Measurements from ENCODE around the gene ANKRD35.
"Not testable (repeated sequence)": the region's sequence is repeated elsewhere in the genome, so short reads cannot be mapped to it uniquely, and the experiment has no call there.

The ANKRD35 gene

DNA sequence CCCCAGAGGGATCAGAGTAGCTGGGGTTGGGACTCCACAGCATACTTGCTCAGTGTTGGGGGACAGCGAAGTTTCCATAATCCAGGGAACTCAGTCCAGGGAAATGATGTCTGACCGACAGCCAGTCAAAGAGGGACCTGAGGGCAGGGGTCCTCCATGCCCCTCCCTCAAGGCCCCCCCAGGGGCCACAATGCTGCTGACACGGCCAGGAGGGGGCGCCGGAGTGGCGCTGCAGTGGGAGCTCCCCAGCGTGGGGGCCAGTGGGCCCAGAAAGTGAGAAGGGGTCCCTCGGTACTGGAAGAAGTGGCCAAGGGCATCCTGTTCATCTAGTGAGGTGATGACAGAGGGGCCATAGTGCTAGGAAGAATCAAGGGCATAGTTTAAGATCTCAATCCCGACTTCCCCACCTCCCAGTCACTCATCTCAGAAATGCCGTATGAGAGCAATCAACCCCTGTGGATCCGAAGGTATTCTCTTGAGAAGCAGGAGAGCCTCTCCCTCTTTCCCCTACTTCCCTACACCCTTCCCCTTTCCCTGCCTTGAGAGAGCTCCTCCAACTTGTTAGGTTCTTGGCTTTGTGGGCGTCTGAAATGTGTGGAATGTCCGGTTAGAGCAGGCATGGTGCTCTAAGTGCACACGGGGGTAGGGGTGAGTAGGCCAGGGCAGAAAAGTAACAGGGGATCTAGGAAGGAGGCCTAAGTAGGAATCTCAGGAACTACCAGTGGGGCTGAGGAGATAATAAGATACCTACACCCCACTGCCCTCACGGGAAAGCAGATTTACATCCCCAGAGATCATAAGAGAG is 36.1 kb downstream of the ANKRD35 start:
- TF ChIP-seq, protein P1, sequence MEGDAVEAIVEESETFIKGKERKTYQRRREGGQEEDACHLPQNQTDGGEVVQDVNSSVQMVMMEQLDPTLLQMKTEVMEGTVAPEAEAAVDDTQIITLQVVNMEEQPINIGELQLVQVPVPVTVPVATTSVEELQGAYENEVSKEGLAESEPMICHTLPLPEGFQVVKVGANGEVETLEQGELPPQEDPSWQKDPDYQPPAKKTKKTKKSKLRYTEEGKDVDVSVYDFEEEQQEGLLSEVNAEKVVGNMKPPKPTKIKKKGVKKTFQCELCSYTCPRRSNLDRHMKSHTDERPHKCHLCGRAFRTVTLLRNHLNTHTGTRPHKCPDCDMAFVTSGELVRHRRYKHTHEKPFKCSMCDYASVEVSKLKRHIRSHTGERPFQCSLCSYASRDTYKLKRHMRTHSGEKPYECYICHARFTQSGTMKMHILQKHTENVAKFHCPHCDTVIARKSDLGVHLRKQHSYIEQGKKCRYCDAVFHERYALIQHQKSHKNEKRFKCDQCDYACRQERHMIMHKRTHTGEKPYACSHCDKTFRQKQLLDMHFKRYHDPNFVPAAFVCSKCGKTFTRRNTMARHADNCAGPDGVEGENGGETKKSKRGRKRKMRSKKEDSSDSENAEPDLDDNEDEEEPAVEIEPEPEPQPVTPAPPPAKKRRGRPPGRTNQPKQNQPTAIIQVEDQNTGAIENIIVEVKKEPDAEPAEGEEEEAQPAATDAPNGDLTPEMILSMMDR (IDR thresholded peaks at IDR 0.05; ENCODE audit: low read depth, low read length): peak; percentile 40
- DNase-seq (ENCODE audit: extremely low read depth, low read depth): no peak

DNA sequence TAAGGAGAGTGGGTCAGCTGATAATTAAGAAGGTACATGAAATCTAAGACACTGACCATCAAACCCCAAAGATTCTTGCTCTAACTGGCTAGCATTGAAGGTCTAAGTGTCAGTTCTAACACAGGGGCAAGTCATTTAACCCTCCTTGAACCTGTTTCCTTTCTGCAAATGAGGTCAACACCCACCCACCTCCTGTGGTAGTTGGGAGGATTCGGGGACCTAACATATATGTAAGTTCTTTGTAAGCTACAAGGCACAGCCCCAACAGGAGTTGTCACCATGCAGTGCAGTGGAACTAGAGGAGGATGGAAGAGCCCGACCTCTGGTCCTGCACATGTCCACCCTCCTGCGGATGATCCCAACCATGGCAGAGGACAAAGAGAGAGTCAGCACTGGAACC is 37.8 kb downstream of the ANKRD35 start:
- DNase-seq (ENCODE audit: extremely low read depth, low read depth): no peak
- TF ChIP-seq, protein P1 (IDR thresholded peaks at IDR 0.05; ENCODE audit: low read depth, low read length): no peak

DNA sequence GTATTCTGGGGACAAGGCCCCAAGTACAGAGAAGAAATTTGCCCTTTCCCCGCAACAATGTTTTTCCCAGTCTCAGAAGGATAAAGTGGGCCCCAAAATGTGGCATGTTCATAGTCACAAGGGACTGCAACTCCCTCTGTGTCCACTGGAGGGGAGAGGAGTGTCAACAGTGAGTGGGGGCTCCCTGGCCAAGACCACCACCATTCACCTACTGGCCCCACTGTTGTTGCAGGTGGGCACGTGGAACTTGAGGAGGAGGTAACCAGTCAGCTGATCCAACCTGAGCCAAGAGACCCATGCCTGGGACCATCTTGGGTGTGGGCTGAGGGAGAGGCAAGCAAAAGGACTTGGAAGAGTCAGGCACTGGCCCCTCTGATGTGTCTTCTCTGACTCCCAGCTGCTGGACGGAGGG is 39.5 kb downstream of the ANKRD35 start:
- TF ChIP-seq, protein P1 (IDR thresholded peaks at IDR 0.05; ENCODE audit: low read depth, low read length): peak; percentile 58
- no peak for DNase-seq (ENCODE audit: extremely low read depth, low read depth)

DNA sequence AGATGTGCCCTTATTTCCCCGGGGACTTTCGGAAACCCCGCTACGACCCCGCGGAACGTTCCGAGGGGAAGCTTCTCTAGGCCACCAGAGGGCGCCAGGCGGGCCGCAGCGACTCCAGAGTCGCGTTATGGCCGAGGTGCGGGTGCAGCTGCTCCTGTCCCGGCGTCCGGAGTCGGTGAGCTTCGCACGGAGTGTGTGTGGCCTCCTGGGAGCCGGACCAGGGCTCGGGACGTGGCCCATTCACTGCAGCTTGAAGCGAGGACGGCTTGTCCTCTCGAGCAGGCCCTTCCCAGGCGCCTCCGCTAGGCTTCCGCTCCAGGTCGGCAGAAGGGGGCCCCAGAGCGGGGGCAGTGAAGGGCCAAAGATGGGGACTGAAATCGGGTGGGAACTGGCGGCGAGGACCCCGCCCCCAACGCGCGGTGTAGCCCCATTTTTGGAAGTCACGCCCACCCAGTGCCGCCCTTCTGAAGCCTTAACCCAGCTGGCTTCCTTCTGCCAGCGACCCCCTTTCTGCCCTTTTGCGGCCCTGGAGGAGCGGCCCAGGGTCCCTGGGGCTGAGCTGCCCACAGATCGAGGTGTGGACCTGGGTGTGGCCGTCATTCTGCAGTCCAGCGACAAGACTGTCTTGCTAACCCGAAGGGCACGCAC is 40.0 kb downstream of the ANKRD35 start, which contains the start of gene NUDT17:
NUDT17 (plus strand) TSS at position 117 of the 648 bp plus-strand sequence; CDS start at position 128, 11 bp downstream.
- TF ChIP-seq, protein P1 (IDR thresholded peaks at IDR 0.05; ENCODE audit: low read depth, low read length): no peak; the same call in none of the 2 replicates
- DNase-seq (ENCODE audit: extremely low read depth, low read depth): no peak

DNA sequence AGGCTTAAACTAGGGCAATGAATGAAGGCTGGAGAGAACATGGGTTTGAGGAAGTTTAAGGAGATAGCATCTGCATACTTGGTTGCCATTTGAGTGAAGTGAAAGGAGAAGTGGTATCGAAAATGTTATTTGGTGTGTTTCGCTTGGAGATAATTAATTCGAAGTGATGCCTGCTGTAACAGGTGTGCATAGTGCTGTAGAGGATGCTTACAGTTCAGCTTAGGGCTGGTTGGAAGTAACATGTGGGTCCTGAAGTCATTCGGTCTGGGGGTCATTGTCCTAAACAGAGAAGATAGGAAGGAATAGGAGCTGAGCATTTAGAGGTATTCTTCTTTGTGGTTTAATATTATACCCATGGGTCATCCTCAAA is 40.5 kb downstream of the ANKRD35 start:
- TF ChIP-seq, protein P1 (IDR thresholded peaks at IDR 0.05; ENCODE audit: low read depth, low read length): no peak
- DNase-seq (ENCODE audit: extremely low read depth, low read depth): no peak

DNA sequence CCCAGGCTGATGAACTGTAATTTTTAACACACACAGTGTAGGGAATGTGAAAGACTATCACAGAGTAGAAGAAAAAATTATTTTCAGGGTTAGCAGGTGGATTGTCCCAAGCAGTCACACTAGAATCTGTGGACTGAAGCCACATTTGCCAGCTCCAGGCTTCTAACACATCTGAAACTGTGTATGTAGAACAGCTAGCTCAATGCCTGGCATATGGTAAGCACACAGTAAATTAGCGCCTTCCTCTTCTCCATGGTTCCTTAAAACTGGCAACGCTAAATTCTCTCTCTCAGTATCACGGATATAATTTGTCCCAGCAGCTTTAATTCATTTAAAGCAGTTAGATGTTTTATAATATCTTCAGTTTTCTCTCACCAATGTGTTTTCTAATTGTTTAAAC is 42.6 kb downstream of the ANKRD35 start:
- no peak for DNase-seq (ENCODE audit: extremely low read depth, low read depth)
- TF ChIP-seq, protein P1 (IDR thresholded peaks at IDR 0.05; ENCODE audit: low read depth, low read length): no peak

DNA sequence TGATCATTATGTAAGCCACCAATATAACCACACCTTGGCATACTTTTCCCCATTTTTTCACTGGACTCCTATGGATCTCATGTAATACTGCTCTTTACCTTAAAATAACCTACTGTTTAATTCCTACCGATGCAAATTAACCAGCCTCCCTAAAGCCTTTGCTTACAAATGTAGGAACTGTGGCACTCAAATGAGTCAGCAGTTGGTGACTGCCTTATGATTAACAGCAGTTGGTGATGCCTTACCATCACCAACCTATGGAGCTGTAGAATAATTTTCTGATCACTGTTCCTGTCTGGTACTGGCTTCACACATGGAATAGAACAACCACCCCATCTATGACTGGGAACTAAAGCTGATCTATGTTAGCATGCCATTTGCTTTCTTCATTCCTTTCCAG is 48.0 kb downstream of the ANKRD35 start:
- DNase-seq (ENCODE audit: extremely low read depth, low read depth): no peak
- TF ChIP-seq, protein P1 (IDR thresholded peaks at IDR 0.05; ENCODE audit: low read depth, low read length): no peak

DNA sequence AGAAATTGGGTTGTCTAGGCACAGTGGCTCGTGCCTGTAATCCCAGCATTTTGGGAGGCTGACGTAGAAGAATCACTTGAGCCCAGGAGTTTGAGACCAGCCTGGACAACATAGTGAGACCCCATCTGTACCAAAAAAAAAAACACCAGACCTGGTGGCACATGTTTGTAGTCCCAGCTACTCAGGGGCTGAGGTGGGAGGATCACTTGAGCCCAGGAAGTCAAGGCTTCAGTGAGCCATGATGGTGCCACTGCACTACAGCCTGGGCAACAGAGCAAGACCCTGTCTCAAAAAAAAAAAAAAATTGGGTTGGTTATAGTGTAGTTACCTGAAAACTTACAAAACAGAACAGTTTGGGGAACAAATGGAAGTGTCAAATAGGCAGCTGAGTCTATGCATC is 54.9 kb downstream of the ANKRD35 start:
- not testable (repeated sequence) for DNase-seq (ENCODE audit: extremely low read depth, low read depth)

All from AG09319 (cell line).